HG03342 (cell line): ENCODE results near the gene IGSF23.
"Not testable (repeated sequence)": the region's sequence is repeated elsewhere in the genome, so short reads cannot be mapped to it uniquely, and the experiment has no call there.

ENCODE experiments used
- ATAC-seq: cut with Tn5 transposase; IDR thresholded peaks from one replicate; pipeline ENCODE4 v1.9.1; 2021; ENCODE audit warnings: mild to moderate bottlenecking, moderate library complexity; ENCODE audit not compliant: unreplicated experiment

IGSF23 gene

GRCh38 chr19:44610497-44610896 lies 2.9 kb upstream of the IGSF23 start:
- not testable (repeated sequence) for ATAC-seq

GRCh38 chr19:44611812-44612295 lies 1.5 kb upstream of the IGSF23 start:
- no peak for ATAC-seq

- ATAC-seq = no peak
These were observed 950 bp downstream of the IGSF23 start for GRCh38 chr19:44614313-44614712.

- ATAC-seq = no peak
These were observed 2.5 kb downstream of the IGSF23 start for GRCh38 chr19:44615863-44616247.

GRCh38 chr19:44617110-44617880 lies 3.9 kb downstream of the IGSF23 start:
- no peak for ATAC-seq

- ATAC-seq = no peak
These were observed 5.4 kb downstream of the IGSF23 start for GRCh38 chr19:44618640-44619357.

- no peak for ATAC-seq
These were observed 7.3 kb downstream of the IGSF23 start for GRCh38 chr19:44620667-44621066.

- ATAC-seq = no peak
These were observed 8.0 kb downstream of the IGSF23 start for GRCh38 chr19:44621367-44621766.

- ATAC-seq = no peak
These were observed 9.7 kb downstream of the IGSF23 start for GRCh38 chr19:44623080-44623479.

- ATAC-seq = no peak
These were observed 10.3 kb downstream of the IGSF23 start for GRCh38 chr19:44623626-44624025.

GRCh38 chr19:44624840-44625354 lies 11.5 kb downstream of the IGSF23 start:
- ATAC-seq = no peak

- ATAC-seq = not testable (repeated sequence)
These were observed 12.3 kb downstream of the IGSF23 start for GRCh38 chr19:44625637-44626036.

- ATAC-seq = no peak
These were observed 12.8 kb downstream of the IGSF23 start for GRCh38 chr19:44626048-44626624.

- no peak for ATAC-seq
These were observed 14.3 kb downstream of the IGSF23 start for GRCh38 chr19:44627631-44628030.

- no peak for ATAC-seq
These were observed 15.4 kb downstream of the IGSF23 start for GRCh38 chr19:44628793-44629192.

- ATAC-seq = not testable (repeated sequence)
These were observed 18.2 kb downstream of the IGSF23 start for GRCh38 chr19:44631611-44632010.

- not testable (repeated sequence) for ATAC-seq
These were observed 20.7 kb downstream of the IGSF23 start for GRCh38 chr19:44634058-44634457.

GRCh38 chr19:44634785-44635184 lies 21.4 kb downstream of the IGSF23 start:
- no peak for ATAC-seq

GRCh38 chr19:44635581-44636438 lies 22.4 kb downstream of the IGSF23 start:
- ATAC-seq = no peak
